Neural cell (in vitro differentiated cells): Measurements from ENCODE around the gene ACAD11.

Experiments used
- CTCF ChIP-seq: fragments of 450-650 bp; IDR thresholded peaks from 2 replicates; pipeline ENCODE4 v1.5.1; 2014; ENCODE audit warnings: antibody characterized with exemption, mild to moderate bottlenecking, moderate library complexity; ENCODE audit not compliant: poor library complexity, severe bottlenecking
- EP300 ChIP-seq: fragments of 450-650 bp; conservative IDR thresholded peaks from 2 replicates; pipeline ENCODE4 v1.6.1; 2014; ENCODE audit warnings: antibody characterized with exemption, mild to moderate bottlenecking, moderate library complexity; ENCODE audit not compliant: poor library complexity, severe bottlenecking
- EZH2 ChIP-seq: fragments of 200-600, 300-800 bp; shearing (Covaris generic), sonication (generic); IDR thresholded peaks from 2 replicates; pipeline ENCODE4 v1.6.1; 2014; ENCODE audit warnings: antibody characterized with exemption, low read length, borderline replicate concordance, mild to moderate bottlenecking; ENCODE audit not compliant: insufficient read depth, poor library complexity, severe bottlenecking
- POLR2AphosphoS5 ChIP-seq: IDR thresholded peaks from 2 replicates; pipeline ENCODE4 v1.6.1; 2012
- RAD21 ChIP-seq: fragments of 450-650 bp; conservative IDR thresholded peaks from 2 replicates; pipeline ENCODE4 v1.6.1; 2014; ENCODE audit warnings: antibody characterized with exemption, mild to moderate bottlenecking, moderate library complexity
- REST ChIP-seq: IDR thresholded peaks from 2 replicates; pipeline ENCODE4 v1.6.1; 2012; ENCODE audit warnings: borderline replicate concordance
- TAF1 ChIP-seq: IDR thresholded peaks from 2 replicates; pipeline ENCODE4 v1.6.1; 2012; ENCODE audit warnings: low read depth

DNA sequence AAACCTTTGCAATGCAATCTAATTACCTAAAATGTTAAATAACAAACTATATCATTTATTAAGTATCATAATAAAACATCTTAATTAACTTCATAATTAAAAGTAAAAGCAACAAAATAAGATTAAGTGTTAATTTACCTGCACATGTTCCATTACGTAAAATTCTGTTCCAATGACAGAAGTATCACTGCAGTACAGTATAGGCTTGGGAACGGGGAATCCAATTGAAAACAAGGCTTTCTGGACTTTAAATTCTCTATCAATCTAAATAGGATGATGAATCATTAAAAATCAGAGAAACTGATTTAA, 17.1 kb downstream of the ACAD11 start:
- TF ChIP-seq EP300 (no peak), EZH2 (no peak), CTCF (peak; percentile 4), TAF1 (no peak), REST (no peak), POLR2AphosphoS5 (no peak), RAD21 (no peak)
